HFF-Myc (cell line): ENCODE data around the gene CLPSL2.

ENCODE experiments used
- DNase-seq: peaks from one replicate; pipeline ENCODE4 v3.0.0-alpha.2; 2011; ENCODE audit warnings: low read depth; ENCODE audit errors: extremely low read depth
- H3K4me3 ChIP-seq: replicated peaks from 2 replicates; pipeline ENCODE4 v1.5.1; 2011; ENCODE audit warnings: low read depth, mild to moderate bottlenecking, control low read depth, low read length
- CTCF ChIP-seq: IDR thresholded peaks from 2 replicates; pipeline ENCODE4 v1.5.1; 2012; ENCODE audit warnings: mild to moderate bottlenecking, low read depth, low read length, control low read depth; ENCODE audit errors: missing control alignments

The CLPSL2 gene, protein sequence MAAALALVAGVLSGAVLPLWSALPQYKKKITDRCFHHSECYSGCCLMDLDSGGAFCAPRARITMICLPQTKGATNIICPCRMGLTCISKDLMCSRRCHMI

GRCh38 chr6:35776364-35777215 lies at the start of gene CLPSL2:
Gene CLPSL2 (plus strand): TSS chr6:35776598. CDS start chr6:35776619, 21 bp downstream.
- DNase-seq: no peak
- TF ChIP-seq CTCF: no peak
- peak within 1 kb of the TSS; percentile 36 for H3K4me3 ChIP-seq

- no peak for DNase-seq
- H3K4me3 ChIP-seq: peak overlapping the region; percentile 51
- no peak for TF ChIP-seq CTCF
Observed at GRCh38 chr6:35727231-35727934, 49.0 kb upstream of the CLPSL2 start.

- DNase-seq: peak; percentile 72
- TF ChIP-seq CTCF: no peak
- H3K4me3 ChIP-seq: peak overlapping the region; percentile 51
Observed at GRCh38 chr6:35727935-35728682, 48.3 kb upstream of the CLPSL2 start.

DNA sequence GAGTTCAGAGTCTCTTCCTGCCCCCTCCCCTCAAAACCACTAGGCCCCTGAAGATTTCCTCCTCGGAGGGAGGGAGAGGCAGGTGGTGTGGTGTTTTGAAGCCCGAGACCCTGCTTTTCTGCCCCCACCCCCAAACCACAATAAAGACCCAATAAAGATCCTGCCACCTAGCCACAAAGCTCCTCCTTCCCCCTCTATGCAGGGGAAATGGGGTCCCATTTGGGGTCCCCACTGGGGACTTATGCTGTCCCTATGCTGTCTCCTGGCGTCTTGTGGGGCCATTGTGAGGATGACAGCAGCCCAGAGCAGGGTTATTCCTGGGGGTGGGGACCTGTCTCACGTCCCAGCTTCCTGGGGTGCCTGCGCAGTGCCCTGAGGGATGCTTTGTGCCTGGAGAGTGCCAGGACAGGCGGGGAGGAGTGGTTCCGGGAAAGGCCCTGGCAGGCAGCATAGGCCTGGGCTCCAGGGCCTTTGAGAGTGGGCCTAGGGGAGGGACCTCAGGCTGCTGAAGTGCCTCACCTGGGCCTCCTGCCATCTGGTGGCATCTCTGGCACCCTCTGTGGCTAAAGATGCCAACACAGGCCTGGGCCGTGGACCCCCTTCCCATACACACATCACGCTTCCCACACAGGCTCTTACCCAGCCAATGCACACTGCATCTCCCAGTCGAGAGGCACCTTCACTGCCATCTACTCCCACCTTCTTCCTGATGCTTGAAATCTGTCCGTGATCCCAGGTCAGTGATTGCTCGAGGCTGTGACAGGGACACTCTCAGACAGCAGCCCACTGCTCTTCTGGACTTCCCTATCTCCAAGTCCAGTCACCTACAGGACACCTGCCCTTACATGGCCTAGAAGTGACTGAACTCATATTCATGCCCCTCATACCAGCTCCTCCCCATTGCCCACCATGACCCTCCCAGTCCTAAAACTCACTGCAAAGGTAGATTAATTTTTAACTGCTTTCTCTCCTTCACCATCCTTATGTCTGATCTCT lies 47.4 kb upstream of the CLPSL2 start:
- DNase-seq: no peak
- peak overlapping the region; percentile 51 for H3K4me3 ChIP-seq
- no peak for TF ChIP-seq CTCF

DNA sequence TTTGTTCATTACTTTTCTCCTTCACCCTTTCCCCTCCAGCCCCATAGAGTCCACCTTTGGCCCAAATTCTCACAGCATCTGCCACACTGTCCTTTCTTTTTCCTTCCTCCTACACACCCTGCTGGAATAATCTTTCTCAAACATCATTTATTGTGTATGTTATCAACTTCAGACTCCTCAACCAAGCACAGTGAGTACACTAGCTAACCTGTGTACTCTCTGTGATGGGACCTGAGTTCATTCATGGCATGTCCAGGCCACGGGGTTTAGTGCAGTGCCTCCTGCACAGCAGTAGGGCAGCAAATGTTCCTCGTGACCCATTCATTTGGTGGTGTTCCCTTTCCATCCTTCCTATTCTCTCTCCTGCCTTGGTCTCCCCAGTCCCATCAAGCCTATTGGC lies 46.7 kb upstream of the CLPSL2 start:
- no peak for DNase-seq
- no peak overlapping the region for H3K4me3 ChIP-seq
- TF ChIP-seq CTCF: no peak
